Middle frontal gyrus (tissue), 1 donor: ENCODE measurements around the gene GRK1.

Experiments used
- DNase-seq: peaks from one replicate; pipeline ENCODE4 v3.0.0-alpha.2; 2015; ENCODE audit warnings: low spot score; ENCODE audit errors: extremely low spot score

Gene GRK1

DNA sequence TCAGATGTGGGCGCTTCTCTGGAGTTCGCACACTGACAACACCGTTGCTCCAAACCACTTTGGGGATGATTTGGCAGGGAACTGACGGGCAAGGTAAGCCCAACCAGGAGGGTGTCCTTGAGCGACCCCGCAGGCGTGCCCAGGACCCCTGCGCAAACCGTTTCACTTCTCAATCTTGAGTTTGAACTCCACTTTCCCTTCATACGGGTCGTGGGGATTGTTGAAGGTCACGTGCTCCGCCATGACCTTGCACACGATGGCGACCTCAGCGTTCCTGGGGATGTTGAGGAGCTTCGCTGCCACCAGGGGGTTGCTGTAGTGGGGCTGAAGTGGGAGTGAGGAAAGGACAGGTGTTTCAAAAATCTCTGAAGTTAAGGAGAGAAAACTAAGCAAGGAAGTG lies 17.8 kb upstream of the GRK1 start:
- no peak for DNase-seq

DNA sequence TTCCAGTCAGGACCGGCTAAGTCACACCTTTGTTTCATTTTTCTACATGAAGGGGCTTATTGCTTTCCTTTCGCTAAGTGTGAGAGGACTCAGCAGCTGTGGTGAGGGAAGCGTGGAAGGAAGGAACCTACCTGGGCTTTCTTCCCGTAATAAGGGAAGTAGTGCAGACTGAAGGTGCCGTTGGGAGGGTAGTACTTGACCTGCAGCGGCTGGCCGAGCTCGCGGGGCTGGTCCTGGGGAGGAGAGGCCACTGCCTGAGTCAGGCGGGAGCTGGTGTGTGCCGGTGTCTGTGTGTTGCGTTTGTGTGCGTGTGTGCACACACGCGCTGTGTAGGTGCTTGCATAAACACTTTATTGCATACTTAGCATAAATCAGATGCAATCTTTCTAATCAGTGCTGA lies 16.7 kb upstream of the GRK1 start:
- no peak for DNase-seq

- no peak for DNase-seq
These were observed 16.3 kb upstream of the GRK1 start for GRCh38 chr13:113650731-113651148.

GRCh38 chr13:113651511-113652403 lies 15.3 kb upstream of the GRK1 start:
- no peak for DNase-seq

GRCh38 chr13:113652404-113653263 lies 14.4 kb upstream of the GRK1 start:
- DNase-seq: no peak

- no peak for DNase-seq
These were observed 13.5 kb upstream of the GRK1 start for GRCh38 chr13:113653264-113654174.

DNA sequence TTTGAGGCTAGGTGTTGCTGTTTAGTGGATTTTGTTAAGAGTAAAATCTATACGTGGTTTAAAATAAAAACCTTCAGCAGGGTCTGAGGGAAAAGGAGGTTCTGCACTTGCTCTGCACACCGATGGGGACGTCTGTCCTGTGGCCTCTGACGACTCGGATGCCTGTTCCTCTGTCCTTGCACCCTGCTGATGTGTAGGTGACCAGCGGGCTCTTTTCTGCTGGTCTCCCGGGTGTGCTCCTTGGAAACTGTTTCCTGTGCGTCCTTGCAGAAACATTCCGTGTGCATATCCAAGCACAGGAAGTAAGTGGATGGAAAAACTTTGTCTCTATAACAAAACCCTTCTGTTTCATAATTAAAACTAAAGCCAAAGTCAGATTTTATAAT lies 12.9 kb upstream of the GRK1 start:
- no peak for DNase-seq

GRCh38 chr13:113654591-113655345 lies 12.3 kb upstream of the GRK1 start:
- no peak for DNase-seq

- no peak for DNase-seq
These were observed 11.5 kb upstream of the GRK1 start for GRCh38 chr13:113655346-113656002.

DNA sequence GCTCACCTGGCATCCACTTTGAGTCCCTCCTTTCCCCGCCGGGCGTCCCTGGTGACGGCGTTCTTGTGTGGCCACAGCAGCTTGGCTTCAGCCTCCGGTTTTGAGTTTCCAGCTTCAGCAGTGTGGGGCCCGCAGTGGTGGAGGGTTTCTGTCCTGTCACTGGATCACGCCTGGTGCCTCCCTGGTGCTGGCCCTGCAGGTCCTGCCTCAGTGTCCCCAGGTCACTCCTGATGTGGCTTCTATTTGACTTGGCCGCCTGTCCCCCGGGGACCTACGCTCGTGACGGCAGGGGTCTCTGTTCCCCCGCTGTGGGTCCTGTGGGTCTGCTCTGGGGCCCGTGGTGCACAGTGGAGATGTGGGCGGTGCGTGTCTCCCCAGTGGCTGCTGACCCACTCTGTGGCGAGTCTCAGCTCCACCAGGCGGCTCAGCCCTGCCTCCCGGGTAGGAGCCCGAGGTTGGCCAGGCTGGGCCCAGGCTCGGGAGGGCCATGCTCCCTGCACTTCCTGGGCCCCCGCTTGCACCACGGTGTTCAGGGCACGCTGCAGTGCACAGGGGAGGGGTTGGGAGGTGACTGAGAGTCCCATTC lies 10.9 kb upstream of the GRK1 start:
- no peak for DNase-seq

- no peak for DNase-seq
These were observed 10.0 kb upstream of the GRK1 start for GRCh38 chr13:113656831-113657671.

DNA sequence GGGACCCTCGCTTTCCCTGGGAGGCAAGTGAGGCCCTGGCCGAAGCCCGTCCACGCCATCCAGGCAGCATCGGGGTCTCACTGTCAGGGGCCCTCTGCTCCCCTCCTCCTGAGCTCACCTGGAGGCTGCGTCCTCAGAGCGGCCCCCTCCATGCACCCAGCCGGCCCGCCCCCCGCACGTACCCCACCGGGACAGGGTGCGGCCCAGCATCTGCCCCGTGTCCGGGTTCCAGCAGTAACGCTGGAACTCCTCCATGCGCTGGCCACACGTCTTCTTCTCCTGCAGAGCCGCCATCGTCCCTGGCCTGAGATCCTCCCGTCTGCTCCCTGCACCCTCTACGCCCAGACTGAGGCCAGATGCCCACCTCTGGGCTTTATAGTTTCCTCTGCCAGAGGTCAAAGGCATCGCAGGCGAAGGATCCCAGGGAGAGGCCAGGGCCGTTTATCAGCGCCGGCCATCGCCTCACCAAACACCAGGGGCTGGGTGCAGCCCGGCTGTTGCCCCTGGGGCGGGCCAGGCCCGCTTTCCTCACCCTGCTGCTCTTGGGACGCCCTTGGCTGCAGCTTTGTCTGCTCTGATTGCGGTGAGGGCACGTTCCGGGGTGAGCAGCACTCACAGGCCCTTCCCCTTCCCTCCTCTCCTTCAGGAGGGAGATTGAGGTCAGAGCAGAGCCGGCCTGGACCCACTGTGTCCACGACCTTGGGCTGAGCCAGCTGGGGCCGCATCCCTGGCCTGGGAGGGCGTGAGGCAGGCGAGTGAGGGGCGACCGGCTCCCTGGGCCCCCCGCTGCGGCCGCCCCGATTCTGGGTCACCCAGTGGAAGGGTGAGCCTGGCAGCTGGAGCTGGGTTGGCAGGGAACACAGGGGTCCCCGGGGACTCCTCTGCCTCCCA lies 8.9 kb upstream of the GRK1 start, which contains the start of gene ATP4B:
Gene ATP4B (minus strand): TSS at position 348 of the 891 bp plus-strand sequence. CDS start 54 bp downstream, at position 294.
- DNase-seq: no peak

- no peak for DNase-seq
These were observed 8.2 kb upstream of the GRK1 start for GRCh38 chr13:113658836-113659235.

DNA sequence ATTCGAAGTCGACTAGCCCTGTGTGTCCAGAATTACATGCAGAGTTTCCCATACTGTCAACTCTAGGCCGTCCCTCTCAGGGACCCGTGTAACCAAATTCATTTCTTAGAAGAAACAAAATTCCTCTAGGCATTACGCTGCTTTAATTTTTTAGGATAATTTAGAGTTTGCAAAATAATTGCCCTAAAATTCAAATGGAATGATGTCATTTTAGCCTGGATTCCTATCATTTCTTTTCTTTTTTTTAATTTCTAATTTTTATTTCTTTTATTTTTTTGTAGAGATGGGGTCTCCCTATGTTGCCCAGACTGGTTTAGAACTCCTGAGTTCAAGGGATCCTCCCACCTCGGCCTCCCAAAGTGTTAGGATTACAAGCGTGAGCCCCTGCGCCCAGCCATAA lies 7.7 kb upstream of the GRK1 start:
- no peak for DNase-seq

- no peak for DNase-seq
These were observed 7.0 kb upstream of the GRK1 start for GRCh38 chr13:113660066-113660465.

DNA sequence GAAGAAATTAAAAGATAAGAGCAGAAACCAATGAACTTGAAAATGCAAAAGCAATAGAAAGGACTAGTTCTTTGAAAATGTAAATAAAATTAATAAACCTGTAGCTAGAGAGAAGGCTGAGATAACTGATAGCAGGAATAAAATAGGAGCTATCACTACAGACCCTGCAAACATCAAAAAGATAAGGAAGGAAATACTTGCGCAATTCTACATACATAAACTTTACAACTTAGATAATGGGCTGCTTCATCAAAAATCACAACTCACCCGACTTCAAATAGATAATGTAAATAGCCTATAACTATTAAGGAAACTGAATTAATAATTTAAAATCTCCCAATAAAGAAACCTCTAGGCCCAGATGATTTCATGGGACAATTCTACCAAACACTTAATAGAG lies 5.5 kb upstream of the GRK1 start:
- no peak for DNase-seq

DNA sequence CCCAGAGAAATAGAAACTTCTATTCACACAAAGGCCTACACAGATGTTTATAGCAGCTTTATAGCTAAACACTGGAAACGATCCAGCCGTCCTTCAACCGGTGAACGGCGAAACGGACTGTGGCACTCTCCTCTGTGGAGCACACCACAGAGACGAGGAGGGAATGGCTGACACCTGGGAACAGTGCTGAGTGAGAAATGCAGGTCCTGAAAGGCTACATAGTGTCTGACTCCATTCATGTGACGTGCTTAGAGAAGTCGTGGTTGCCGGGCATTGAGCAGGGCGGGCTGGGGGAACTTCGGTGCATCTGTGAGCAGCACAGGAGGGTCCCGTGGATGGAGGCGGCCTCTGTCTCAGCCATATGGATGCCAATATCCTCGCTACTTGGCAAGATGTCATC lies 3.1 kb upstream of the GRK1 start:
- no peak for DNase-seq
